Measurements from ENCODE around the gene CACNB3. TPM values are rescaled to one million over a fixed set of nuclear protein-coding genes. Genes with fewer than 3 reads are reported as not detected.
A peak's percentile ranks its signal among the peaks of the same experiment; 100 is the strongest.

The CACNB3 gene
- total and polyA plus RNA-seq, 2 donors (not counting 1 experiment from before 2014, with no cell fraction given): 28.4 to 46.2 TPM

- Histone ChIP-seq H3K27ac (ENCODE audit: insufficient read depth, low read length) (no peak overlapping the region), H3K9ac (ENCODE audit: insufficient read depth, low read length) (no peak overlapping the region), H2AFZ (ENCODE audit: low read length) (peak overlapping the region; percentile 90), H3K9me3 (ENCODE audit: control insufficient read depth, insufficient read depth, low read depth, low read length) (no peaks in the 10 kb centered on the region), H3K4me3 (replicated peaks in 1 of 4; ENCODE audit: control extremely low read depth in 1 of 4, insufficient read depth in 1 of 4, low read depth in 3 of 4, low read length in 4 of 4) (peak overlapping the region; percentile 69 to 81 (median 74)), H3K27me3 (ENCODE audit: control insufficient read depth, insufficient read depth, low read length) (peaks cover 30% of the 10 kb centered on the region), H3K4me2 (ENCODE audit: extremely low read depth, insufficient read depth, low read length) (peak overlapping the region; percentile 97), H4K20me1 (ENCODE audit: control insufficient read depth, extremely low read depth, insufficient read depth, low read length) (no peaks in the 10 kb centered on the region), H3K4me1 (ENCODE audit: control insufficient read depth, extremely low read depth, insufficient read depth, low read length) (peaks cover 8% of the 10 kb centered on the region), H3K36me3 (ENCODE audit: control insufficient read depth, insufficient read depth, low read length) (no peaks in the 10 kb centered on the region), H3K79me2 (ENCODE audit: control insufficient read depth, insufficient read depth, low read length) (no peaks in the 10 kb centered on the region)
- no peak for DNase-seq (ENCODE audit: low read depth in 2 of 2)
- TF ChIP-seq CTCF (conservative IDR thresholded peaks at IDR 0.05 in 1 of 2, IDR thresholded peaks at IDR 0.05 in 1 of 2; ENCODE audit: low read depth in 1 of 2, low read length in 2 of 2): no peak
- no peak for TF ChIP-seq EZH2 (IDR thresholded peaks at IDR 0.05; ENCODE audit: low read length, missing control alignments)
These were observed 47.9 kb downstream of the CACNB3 start for GRCh38 chr12:48866052-48866711.

GRCh38 chr12:48868451-48868850 is 50.2 kb downstream of the CACNB3 start:
- Histone ChIP-seq H3K4me1 (ENCODE audit: control insufficient read depth, extremely low read depth, insufficient read depth, low read length) (peaks cover 8% of the 10 kb centered on the region), H4K20me1 (ENCODE audit: control insufficient read depth, extremely low read depth, insufficient read depth, low read length) (no peaks in the 10 kb centered on the region), H3K27me3 (ENCODE audit: control insufficient read depth, insufficient read depth, low read length) (peaks cover 19% of the 10 kb centered on the region), H3K79me2 (ENCODE audit: control insufficient read depth, insufficient read depth, low read length) (no peaks in the 10 kb centered on the region), H2AFZ (ENCODE audit: low read length) (no peak overlapping the region), H3K9ac (ENCODE audit: insufficient read depth, low read length) (no peak overlapping the region), H3K9me3 (ENCODE audit: control insufficient read depth, insufficient read depth, low read depth, low read length) (no peaks in the 10 kb centered on the region), H3K36me3 (ENCODE audit: control insufficient read depth, insufficient read depth, low read length) (no peaks in the 10 kb centered on the region), H3K4me2 (ENCODE audit: extremely low read depth, insufficient read depth, low read length) (no peak overlapping the region), H3K27ac (ENCODE audit: insufficient read depth, low read length) (no peak overlapping the region), H3K4me3 (replicated peaks in 1 of 4; ENCODE audit: control extremely low read depth in 1 of 4, insufficient read depth in 1 of 4, low read depth in 3 of 4, low read length in 4 of 4) (no peak overlapping the region)
- no peak for TF ChIP-seq EZH2 (IDR thresholded peaks at IDR 0.05; ENCODE audit: low read length, missing control alignments)
- no peak for TF ChIP-seq CTCF (conservative IDR thresholded peaks at IDR 0.05 in 1 of 2, IDR thresholded peaks at IDR 0.05 in 1 of 2; ENCODE audit: low read depth in 1 of 2, low read length in 2 of 2)
- no peak for DNase-seq (ENCODE audit: low read depth in 2 of 2)

- Histone ChIP-seq H3K4me2 (ENCODE audit: extremely low read depth, insufficient read depth, low read length) (no peak overlapping the region), H3K27ac (ENCODE audit: insufficient read depth, low read length) (no peak overlapping the region), H3K36me3 (ENCODE audit: control insufficient read depth, insufficient read depth, low read length) (no peaks in the 10 kb centered on the region), H4K20me1 (ENCODE audit: control insufficient read depth, extremely low read depth, insufficient read depth, low read length) (no peaks in the 10 kb centered on the region), H3K4me3 (replicated peaks in 1 of 4; ENCODE audit: control extremely low read depth in 1 of 4, insufficient read depth in 1 of 4, low read depth in 3 of 4, low read length in 4 of 4) (no peak overlapping the region), H3K9ac (ENCODE audit: insufficient read depth, low read length) (no peak overlapping the region), H2AFZ (ENCODE audit: low read length) (no peak overlapping the region), H3K4me1 (ENCODE audit: control insufficient read depth, extremely low read depth, insufficient read depth, low read length) (peaks cover 8% of the 10 kb centered on the region), H3K9me3 (ENCODE audit: control insufficient read depth, insufficient read depth, low read depth, low read length) (no peaks in the 10 kb centered on the region), H3K79me2 (ENCODE audit: control insufficient read depth, insufficient read depth, low read length) (no peaks in the 10 kb centered on the region), H3K27me3 (ENCODE audit: control insufficient read depth, insufficient read depth, low read length) (peaks cover 12% of the 10 kb centered on the region)
- TF ChIP-seq EZH2 (IDR thresholded peaks at IDR 0.05; ENCODE audit: low read length, missing control alignments) (no peak), CTCF (conservative IDR thresholded peaks at IDR 0.05 in 1 of 2, IDR thresholded peaks at IDR 0.05 in 1 of 2; ENCODE audit: low read depth in 1 of 2, low read length in 2 of 2) (no peak)
- DNase-seq (ENCODE audit: low read depth in 2 of 2): no peak
These were observed 50.9 kb downstream of the CACNB3 start for GRCh38 chr12:48869191-48869590.

Measured in fibroblast of lung (primary cell).